HG03103 (cell line): ENCODE measurements around the gene B3GNT8.
"Not testable (repeated sequence)": the region's sequence is repeated elsewhere in the genome, so short reads cannot be mapped to it uniquely, and the experiment has no call there.

ENCODE experiments used
- ATAC-seq: cut with Tn5 transposase; IDR thresholded peaks from one replicate; pipeline ENCODE4 v1.9.1; 2021; ENCODE audit warnings: low read depth; ENCODE audit not compliant: unreplicated experiment

Gene B3GNT8

DNA sequence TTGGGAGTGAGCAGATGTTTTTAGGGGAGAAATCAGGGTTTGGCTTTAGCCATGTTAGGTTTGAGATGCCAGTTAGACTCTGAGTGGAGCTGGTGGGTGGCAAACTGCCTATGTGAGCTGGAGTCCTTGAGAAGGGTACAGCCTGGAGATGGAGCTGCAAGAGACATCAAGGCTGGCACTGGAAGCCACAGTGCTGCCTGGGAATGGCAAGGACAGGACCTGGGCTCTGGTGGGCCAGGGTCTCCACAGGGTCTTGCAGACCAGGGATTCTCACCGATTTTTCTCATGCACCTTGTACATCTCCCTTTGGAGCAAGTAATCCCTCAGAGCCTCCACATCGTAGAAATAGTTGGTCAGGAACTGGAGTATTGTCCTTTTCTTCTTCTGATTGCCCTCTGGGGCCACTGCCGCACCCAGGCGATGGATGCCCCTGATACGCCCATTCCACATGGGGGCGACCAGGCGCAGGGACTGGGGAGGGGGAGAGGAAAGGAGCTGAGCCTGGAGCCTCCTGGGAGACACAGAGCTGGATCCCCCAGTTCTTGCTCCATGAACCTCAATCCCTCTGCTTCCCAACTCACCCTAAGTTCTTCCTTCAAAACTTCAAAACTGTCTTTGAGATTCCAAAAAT lies 10.9 kb upstream of the B3GNT8 start:
- ATAC-seq, result no peak

DNA sequence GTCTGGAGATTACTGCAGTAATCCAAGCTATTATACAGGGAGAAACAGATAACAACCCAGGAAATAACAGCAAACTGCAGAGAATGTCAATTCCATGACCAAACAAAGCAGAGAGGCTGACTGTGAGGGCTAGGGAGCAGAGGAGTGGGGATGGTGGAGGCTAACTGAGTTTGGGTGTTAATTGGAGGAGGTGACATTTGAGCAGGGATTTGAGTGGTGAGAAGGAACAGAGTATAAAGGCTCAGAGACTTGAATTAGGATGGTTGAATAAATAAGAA lies 9.4 kb upstream of the B3GNT8 start:
- no peak for ATAC-seq

DNA sequence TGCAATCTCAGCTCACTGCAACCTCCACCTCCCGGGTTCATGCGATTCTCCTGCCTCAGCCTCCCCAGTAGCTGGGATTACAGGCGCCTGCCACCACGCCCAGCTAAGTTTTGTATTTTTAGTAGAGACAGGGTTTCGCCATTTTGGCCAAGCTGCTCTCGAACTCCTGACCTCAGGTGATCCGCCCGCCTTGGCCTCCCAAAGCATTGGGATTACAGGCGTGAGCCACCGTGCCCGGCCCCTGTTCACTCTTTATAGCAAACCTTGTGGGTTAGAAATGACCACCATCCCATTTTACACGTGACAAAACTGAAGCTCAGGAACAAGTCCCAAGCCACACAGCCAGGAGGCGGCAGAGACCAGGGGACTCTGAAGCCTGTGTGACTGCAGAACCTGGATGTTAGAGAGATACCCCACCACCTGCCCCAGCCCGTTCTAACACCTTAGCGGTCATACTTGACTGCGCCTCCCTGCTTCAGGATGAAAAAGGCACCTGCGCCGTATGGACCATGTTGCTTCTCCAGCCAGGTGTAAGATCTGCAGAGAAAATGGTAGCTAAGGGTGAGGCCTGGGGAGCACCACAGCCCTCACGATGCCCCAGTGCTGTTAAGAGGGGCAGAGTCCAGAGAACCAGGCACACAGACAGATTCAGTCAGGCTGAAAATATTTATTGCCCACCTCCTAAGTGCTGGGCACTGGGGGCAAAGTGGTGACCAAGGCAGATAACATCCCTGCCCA lies 8.9 kb upstream of the B3GNT8 start:
- no peak for ATAC-seq

DNA sequence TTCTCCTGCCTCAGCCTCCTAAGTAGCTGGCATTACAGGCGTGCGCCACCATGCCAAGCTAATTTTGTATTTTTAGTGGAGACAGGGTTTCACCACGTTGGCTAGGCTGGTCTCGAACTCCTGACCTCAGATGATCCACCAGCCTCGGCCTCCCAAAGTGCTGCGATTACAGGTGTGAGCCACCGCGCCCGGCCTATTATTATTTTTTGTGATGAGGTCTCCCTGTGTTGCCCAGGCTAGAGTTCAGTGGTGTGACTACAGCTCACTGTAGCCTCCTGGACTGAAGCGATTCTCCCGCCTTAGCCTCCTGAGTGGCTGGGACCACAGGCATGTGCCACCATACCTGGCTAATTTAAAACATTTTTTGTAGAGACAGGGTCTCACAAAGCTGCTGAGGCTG lies 8.2 kb upstream of the B3GNT8 start:
- ATAC-seq, result not testable (repeated sequence)

DNA sequence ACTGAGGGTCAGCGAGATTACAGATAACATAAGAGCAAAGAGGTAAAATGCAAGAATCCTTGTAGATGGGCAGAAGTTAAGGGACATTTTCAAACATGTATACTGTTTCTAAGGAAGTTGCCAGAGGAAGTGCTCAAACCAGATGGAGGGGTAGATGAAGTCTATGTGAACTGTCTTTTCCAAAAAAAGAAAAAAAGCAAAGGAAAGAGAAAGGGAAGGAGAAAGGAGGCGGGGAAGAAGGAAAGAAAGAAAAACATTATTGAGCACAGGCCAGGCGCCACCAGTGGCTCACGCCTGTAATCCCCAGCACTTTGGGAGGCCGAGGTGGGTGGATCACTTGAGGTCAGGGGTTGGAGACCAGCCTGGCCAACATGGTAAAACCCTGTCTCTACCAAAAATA lies 7.3 kb upstream of the B3GNT8 start:
- no peak for ATAC-seq

DNA sequence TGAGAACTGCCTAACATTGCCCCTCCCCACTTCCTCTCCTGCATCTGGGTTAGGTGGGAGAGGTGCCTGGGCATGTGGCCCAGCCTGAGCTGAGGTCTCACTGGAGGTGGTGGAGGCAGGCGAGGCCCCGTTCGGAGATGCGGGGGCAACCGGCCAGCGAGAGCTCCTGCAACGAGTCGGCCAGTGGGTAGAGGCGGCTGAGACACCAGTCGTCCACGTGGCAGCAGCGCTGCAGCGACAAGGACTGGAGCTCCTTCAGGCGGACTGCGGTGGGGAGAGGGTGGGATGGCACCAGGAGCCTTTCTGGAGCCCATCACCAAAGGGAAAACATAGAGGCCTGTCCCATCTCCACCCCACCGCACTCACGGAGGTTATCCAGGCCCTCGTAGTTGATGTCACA lies 6.0 kb upstream of the B3GNT8 start:
- no peak for ATAC-seq

DNA sequence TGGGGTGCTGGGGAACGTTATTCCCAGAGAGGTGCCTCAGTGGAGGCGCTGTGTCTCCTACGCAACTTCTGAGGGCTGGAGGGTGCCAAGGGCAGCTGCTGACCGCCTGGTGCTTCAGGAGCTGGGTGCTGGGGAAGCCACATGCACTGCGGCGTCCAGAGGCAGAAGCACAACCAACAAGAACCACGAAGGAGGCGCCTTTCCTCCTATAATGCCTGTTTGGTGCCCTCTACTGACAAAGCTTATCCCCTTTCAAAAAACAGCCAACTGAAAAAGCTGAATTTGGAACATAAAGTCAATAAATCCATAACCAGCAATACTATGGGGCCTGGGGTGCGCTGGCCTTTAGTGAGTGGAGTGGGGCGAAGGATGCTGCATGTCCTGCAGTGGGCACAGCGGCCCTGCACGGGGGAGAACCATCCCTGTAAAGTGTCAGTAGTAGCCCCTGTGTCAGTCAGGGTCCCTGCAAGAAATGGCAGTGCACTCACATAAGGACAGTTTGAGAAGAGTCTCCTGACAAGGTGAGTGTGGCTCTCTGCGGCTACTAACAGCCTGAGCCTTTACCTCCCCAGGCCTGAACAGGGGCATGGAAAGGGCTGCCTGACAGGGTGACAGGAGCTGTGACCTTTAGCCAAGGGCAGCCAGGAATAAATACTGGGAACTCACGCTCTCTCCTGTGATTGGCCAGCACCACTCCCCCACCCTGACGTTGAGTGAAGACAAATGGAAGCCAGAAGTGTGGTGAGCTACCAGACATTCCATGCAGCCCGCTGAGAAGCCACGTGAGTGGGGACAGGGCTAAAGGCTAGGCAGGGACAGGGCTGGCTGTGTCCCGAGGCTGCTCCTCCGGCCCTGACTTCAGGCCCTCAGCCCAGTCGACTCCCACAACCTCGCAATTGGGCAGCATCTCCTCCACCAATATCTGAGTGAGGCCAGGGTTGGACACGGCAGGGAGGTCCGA lies 4.5 kb upstream of the B3GNT8 start:
- no peak for ATAC-seq

DNA sequence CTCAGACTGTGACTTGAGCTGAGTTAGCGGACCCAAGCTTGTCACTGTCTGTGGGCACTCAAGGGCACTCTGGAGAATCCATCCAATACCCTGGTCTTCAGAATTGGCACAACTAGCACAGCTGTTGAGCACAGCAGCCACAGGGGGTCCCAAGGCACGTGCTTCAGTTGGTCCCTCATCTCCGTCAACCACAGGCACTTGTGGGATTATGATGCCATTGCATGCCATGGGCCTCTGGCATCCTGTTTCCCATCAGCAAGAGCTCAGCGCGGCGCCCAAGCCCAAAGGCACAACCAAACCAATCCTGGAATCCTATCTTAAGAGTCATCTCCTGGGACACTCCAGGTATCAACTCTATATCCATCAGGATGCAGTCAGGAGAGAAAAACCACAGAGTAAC lies 3.7 kb upstream of the B3GNT8 start:
- ATAC-seq, result no peak

DNA sequence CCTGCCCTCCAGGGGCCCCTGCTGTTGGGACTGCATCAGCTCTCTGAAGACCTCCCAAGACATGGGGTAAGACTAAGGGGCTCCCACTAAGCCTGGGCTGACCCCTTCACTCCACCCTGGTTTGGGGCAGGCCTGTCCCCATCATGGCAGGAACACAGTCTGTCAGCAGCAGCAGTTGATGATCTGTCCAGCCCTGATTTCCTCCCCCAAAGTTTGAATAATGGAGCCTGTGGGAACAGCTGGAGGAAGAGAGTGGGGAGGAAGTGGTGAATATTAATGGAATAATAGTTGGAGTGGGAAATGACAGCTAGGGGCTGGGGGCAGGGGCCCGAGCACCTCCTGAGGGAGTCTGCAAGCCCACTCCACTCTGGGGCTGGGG lies 1.3 kb upstream of the B3GNT8 start:
- ATAC-seq, result no peak

DNA sequence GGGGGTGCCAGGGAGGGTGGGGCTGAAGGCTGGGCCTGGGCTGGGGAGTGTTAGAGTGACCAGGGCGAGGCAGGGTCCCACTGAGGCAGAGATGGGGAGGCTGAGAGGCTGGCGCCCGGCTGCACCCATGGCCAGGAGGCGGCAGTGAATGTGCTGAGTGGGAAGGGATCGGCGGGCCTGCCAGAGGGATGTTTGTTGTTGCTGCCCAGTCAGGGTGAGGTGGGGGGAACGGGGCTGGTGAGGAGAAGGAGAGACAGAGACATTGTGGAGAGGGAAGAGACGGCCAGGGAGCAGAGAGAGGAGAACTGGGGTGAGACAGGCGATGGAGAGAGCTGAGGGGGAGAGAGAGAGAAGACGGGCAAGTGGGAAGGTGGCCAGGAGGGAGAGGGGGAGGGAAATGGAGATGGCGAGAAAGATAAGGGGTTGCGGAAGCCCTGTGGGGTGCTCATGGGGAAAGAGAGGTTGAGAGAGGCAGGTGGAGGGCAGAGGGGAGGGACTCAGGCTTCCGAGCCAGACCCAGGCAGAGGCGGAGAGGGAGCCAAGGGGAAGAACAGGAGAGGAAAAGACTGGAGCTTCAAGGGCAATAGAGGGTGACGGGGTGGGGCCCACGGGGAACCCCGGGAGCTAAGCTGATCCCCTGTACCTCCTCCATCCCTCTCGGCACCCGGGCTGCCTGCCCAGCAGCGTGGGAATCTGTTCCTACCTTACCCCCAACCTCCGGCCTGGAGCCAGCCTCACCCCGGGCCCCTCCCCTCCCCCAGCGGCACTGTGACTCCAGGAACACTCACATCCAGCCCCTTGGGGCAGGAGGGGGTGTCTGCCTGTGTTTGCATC lies 690 bp upstream of the B3GNT8 start:
- ATAC-seq, result no peak

DNA sequence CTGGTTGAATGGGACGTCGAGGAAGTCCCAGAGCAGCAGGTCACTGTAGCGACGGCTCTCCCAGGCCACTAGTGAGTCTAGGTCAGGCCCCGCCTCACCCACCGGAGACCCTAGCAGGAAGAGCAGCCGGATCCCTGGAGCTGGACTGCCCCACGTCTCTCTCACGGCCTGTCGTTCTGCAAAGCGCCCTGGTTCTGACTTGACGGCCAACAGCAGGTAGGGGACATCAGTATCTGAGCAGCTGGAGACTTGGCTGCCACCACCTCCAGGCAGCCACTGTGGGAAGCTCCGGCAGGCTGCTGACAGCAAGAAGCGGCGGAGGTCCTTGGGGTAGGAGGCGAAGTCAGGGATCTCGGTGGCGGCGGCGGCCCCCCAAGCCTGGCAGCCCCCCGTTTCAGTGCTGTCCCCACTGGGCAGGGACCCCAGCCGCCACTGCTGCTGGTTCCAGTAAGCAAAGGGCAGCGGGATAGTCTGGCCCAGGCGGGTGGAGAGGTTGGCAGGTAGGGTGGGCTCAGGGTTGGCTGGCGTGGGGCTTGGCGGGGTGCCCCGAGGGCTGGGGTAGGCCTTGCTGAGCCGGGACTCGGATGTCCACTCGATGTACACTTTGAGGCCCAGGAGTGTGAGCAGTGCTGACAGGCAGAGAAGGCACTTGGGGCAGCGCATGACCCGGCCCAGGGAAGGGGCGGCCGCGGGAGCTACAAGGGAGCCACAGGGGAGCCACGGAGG lies 895 bp downstream of the B3GNT8 start:
- no peak for ATAC-seq

DNA sequence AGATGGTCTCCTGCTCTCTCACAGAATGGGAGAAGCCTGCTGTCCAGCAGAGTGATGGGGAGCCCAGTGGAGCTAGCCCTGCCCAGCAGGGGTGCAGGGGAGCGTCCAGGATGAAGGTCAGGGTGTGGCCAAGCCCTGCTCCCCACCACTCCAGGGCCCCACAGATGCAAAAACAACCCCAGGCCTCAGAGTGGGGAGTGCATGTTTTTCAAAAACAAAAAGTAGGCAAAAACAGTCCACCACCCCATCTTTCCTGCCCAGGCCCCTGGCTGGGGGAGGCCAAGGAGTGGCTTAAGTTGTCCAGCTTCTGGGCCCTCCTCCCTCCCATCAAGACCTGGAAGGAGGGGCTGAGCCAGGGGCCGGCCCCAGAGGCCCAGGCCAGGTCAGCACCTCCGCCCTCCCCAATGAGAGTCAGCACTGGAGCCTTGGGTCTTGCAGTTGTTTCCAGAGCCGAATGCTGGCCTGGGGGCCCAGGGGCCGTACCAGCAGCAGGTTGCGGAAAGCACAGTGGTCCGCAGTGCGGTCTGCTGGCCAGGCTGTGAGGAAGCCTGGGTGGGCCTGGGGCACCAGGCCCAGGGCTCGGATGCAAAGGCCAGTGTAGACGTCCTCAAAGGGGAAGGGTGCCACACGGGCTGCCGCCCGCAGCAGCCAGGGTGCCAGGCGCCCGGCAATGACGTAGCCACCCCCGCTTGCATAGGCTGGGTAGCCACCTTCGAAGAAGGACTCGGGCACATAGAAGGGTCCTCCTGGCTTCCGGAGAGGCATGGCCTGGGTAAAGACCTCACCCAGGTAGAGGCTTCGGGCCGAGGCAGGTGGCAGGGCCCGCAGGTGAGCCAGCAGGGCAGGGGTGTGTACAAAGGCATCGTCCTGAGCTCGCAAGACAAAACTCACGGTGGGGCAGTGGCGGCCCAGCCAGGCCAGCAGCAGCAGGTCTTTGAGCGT lies 1.7 kb downstream of the B3GNT8 start:
- no peak for ATAC-seq

DNA sequence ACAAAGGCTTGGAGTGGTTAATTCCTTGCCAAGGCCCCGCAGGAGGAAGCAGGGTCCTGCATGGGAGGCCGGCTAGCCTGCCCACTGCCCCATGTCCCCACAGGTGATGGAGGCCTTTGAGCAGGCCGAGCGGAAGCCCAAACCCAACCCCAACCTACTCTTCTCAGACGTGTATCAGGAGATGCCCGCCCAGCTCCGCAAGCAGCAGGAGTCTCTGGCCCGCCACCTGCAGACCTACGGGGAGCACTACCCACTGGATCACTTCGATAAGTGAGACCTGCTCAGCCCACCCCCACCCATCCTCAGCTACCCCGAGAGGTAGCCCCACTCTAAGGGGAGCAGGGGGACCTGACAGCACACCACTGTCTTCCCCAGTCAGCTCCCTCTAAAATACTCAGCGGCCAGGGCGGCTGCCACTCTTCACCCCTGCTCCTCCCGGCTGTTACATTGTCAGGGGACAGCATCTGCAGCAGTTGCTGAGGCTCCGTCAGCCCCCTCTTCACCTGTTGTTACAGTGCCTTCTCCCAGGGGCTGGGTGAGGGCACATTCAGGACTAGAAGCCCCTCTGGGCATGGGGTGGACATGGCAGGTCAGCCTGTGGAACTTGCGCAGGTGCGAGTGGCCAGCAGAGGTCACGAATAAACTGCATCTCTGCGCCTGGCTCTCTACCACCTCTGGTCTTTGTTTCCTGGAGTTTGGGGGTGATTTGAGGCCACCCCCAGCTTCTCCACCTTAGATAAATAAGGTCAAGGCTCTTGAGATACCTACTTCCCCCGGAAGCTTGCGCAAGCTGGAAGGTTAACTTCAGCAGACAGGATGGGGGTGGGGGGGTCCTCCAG lies 2.6 kb downstream of the B3GNT8 start:
- ATAC-seq, result no peak

DNA sequence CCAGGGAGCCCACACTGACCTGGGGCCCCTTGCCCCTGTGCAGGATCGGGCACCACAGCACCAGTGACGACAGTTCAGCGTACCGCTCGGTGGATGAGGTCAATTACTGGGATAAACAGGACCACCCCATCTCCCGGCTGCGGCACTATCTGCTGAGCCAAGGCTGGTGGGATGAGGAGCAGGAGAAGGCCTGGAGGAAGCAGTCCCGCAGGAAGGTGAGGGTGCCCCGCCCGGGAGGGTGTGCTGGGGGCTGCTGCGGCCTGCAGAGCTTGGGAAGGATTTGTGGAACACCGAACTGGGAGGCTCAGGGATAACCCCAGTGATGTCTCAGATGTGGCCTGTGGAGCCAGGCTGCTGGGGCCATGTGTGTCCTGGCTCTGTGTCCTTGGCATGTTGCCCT lies 4.2 kb downstream of the B3GNT8 start:
- ATAC-seq, result no peak

DNA sequence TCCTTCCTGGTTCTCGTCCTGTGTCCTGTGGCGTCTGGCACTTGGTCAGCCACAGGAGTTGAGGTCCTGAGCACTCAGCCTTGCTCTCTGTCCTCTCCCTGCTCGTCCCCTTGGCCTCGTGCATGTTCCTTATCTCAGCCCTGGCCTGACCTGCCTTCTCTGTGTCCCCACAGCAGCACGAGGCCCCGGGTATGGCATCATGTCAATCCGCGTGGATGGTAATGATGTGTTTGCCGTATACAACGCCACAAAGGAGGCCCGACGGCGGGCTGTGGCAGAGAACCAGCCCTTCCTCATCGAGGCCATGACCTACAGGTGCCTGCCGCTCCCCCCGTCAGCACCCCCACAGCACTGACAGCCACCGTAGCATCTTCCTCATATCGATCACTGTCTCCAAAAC lies 4.7 kb downstream of the B3GNT8 start:
- no peak for ATAC-seq

DNA sequence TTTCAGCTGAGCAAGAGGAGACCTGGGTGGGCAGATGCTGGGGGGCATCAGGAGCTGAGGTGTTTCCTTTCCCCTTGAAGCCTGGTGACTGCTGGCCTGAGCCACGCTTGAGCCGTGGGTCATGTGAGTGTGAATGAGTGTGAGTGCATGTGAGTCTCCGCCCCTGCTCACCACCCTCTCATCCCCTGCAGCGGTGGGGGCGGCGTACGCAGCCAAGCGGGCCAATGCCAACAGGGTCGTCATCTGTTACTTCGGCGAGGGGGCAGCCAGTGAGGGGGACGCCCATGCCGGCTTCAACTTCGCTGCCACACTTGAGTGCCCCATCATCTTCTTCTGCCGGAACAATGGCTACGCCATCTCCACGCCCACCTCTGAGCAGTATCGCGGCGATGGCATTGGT lies 5.2 kb downstream of the B3GNT8 start:
- no peak for ATAC-seq

DNA sequence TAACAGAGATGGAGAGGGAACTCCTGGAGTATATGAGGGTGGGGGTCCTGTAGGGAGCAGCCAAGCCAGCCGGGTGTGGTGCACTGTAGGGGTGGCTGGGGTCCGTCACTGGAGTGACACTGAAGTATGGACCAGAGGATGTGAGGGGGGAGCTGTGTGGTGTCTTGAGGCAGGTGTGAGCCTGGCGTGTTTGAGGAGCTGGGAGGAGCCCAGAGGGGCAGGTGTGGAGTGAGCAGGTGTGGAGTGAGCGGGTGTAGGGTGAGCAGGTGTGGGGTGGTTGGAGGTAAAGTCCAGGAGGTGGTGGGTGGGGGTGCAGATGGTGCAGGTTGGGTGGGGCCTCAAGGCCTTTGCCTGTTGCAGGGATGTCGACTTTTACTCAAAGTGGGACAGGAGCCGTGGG lies 5.9 kb downstream of the B3GNT8 start:
- ATAC-seq, result no peak
